K562 treated with DMSO at 1 percent for 24 hours (cell line): ENCODE results near the gene ZNF442. TPM values are rescaled to one million over a fixed set of nuclear protein-coding genes. Genes with fewer than 3 reads are reported as not detected.

ENCODE experiments used
- total RNA-seq: library from RNA; unstranded; fragments of 300-600 nt; gene quantifications from 2 replicates; pipeline ENCODE4 v1.2.3, GENCODE V29; 2022; ENCODE audit warnings: low read depth; ENCODE audit not compliant: insufficient read depth

The ZNF442 gene
- total RNA-seq = 1.3 and 2.3 TPM in 2 replicates

GRCh38 chr19:12365236-12366162 lies at the start of gene ZNF442:
TSS of gene ZNF442 (minus strand) at chr19:12365683. CDS start at chr19:12363631, 2,052 bp downstream.

GRCh38 chr19:12400633-12401502 lies 35.4 kb upstream of the ZNF442 start, which contains the start of gene ZNF799:
TSS of gene ZNF799 (minus strand) at chr19:12401271. CDS start at chr19:12401070, 201 bp downstream.

GRCh38 chr19:12333162-12334159 lies 32.0 kb downstream of the ZNF442 start, which contains the start of gene ZNF563:
TSS of gene ZNF563 (minus strand) at chr19:12333633. CDS start at chr19:12333482, 151 bp downstream.

Other genes starting within 250 kb of the ZNF442 start
- gene ZNF20, start 225.3 kb downstream of the ZNF442 start, total RNA-seq = 1.3 and 5.5 TPM in 2 replicates
- gene ZNF625, start 208.9 kb downstream of the ZNF442 start, total RNA-seq = not detected in 2 replicates
- 3.9 and 4.2 TPM in 2 replicates for gene ZNF136, start 202.6 kb downstream of the ZNF442 start, total RNA-seq
- 3.8 and 4.1 TPM in 2 replicates for gene ZNF44, start 70.8 kb downstream of the ZNF442 start, total RNA-seq
- 2.3 and 3.4 TPM in 2 replicates for gene ZNF563, start 32.0 kb downstream of the ZNF442 start, total RNA-seq
- gene ZNF799, start 35.6 kb upstream of the ZNF442 start, total RNA-seq = 2.5 and 3.7 TPM in 2 replicates
- gene ZNF443, start 75.3 kb upstream of the ZNF442 start, total RNA-seq = 1.3 and 1.6 TPM in 2 replicates
- gene ZNF709, start 119.1 kb upstream of the ZNF442 start, total RNA-seq = 0.20 and 0.23 TPM in 2 replicates
- 1.6 and 3.8 TPM in 2 replicates for gene ZNF564, start 185.8 kb upstream of the ZNF442 start, total RNA-seq
- 1.3 and 1.6 TPM in 2 replicates for gene ZNF490, start 245.1 kb upstream of the ZNF442 start, total RNA-seq
- 4.3 and 4.7 TPM in 2 replicates for gene ZNF791, start 245.2 kb upstream of the ZNF442 start, total RNA-seq